Measurements from ENCODE around the gene ADGRF5.

The ADGRF5 gene

GRCh38 chr6:46949632-46950280 lies 28.0 kb upstream of the ADGRF5 start:
- TF ChIP-seq GATA2 (IDR thresholded peaks at IDR 0.05; ENCODE audit: low read depth, low read length) (no peak), GATA3 (IDR thresholded peaks at IDR 0.05; ENCODE audit: low read depth, low read length) (no peak)

- TF ChIP-seq GATA3 (IDR thresholded peaks at IDR 0.05; ENCODE audit: low read depth, low read length) (no peak), GATA2 (IDR thresholded peaks at IDR 0.05; ENCODE audit: low read depth, low read length) (no peak)
Observed at GRCh38 chr6:46948699-46949098, 27.0 kb upstream of the ADGRF5 start.

GRCh38 chr6:46947497-46947896 lies 25.8 kb upstream of the ADGRF5 start:
- TF ChIP-seq GATA2 (IDR thresholded peaks at IDR 0.05; ENCODE audit: low read depth, low read length) = no peak

- no peak for TF ChIP-seq GATA3 (IDR thresholded peaks at IDR 0.05; ENCODE audit: low read depth, low read length)
- no peak for TF ChIP-seq GATA2 (IDR thresholded peaks at IDR 0.05; ENCODE audit: low read depth, low read length)
Observed at GRCh38 chr6:46940433-46941226, 18.9 kb upstream of the ADGRF5 start.

- TF ChIP-seq GATA3 (IDR thresholded peaks at IDR 0.05; ENCODE audit: low read depth, low read length) (no peak), GATA2 (IDR thresholded peaks at IDR 0.05; ENCODE audit: low read depth, low read length) (no peak)
Observed at GRCh38 chr6:46937642-46938041, 15.9 kb upstream of the ADGRF5 start.

GRCh38 chr6:46935687-46936086 lies 13.9 kb upstream of the ADGRF5 start:
- TF ChIP-seq GATA2 (IDR thresholded peaks at IDR 0.05; ENCODE audit: low read depth, low read length) (no peak), GATA3 (IDR thresholded peaks at IDR 0.05; ENCODE audit: low read depth, low read length) (no peak)

- no peak for TF ChIP-seq GATA2 (IDR thresholded peaks at IDR 0.05; ENCODE audit: low read depth, low read length)
- TF ChIP-seq GATA3 (IDR thresholded peaks at IDR 0.05; ENCODE audit: low read depth, low read length) = no peak
Observed at GRCh38 chr6:46933751-46934150, 12.0 kb upstream of the ADGRF5 start.

- TF ChIP-seq GATA2 (IDR thresholded peaks at IDR 0.05; ENCODE audit: low read depth, low read length) (no peak), GATA3 (IDR thresholded peaks at IDR 0.05; ENCODE audit: low read depth, low read length) (no peak)
Observed at GRCh38 chr6:46932526-46933319, 11.0 kb upstream of the ADGRF5 start.

- no peak for TF ChIP-seq GATA2 (IDR thresholded peaks at IDR 0.05; ENCODE audit: low read depth, low read length)
- TF ChIP-seq GATA3 (IDR thresholded peaks at IDR 0.05; ENCODE audit: low read depth, low read length) = no peak
Observed at GRCh38 chr6:46931416-46931815, 9.7 kb upstream of the ADGRF5 start.

GRCh38 chr6:46930331-46930730 lies 8.6 kb upstream of the ADGRF5 start:
- TF ChIP-seq GATA3 (IDR thresholded peaks at IDR 0.05; ENCODE audit: low read depth, low read length) (no peak), GATA2 (IDR thresholded peaks at IDR 0.05; ENCODE audit: low read depth, low read length) (no peak)

GRCh38 chr6:46927066-46927465 lies 5.3 kb upstream of the ADGRF5 start:
- no peak for TF ChIP-seq GATA3 (IDR thresholded peaks at IDR 0.05; ENCODE audit: low read depth, low read length)
- TF ChIP-seq GATA2 (IDR thresholded peaks at IDR 0.05; ENCODE audit: low read depth, low read length) = no peak

GRCh38 chr6:46926481-46926880 lies 4.7 kb upstream of the ADGRF5 start:
- TF ChIP-seq GATA3 (IDR thresholded peaks at IDR 0.05; ENCODE audit: low read depth, low read length) (no peak), GATA2 (IDR thresholded peaks at IDR 0.05; ENCODE audit: low read depth, low read length) (no peak)

GRCh38 chr6:46925563-46926253 lies 4.0 kb upstream of the ADGRF5 start:
- TF ChIP-seq GATA2 (IDR thresholded peaks at IDR 0.05; ENCODE audit: low read depth, low read length) (no peak), GATA3 (IDR thresholded peaks at IDR 0.05; ENCODE audit: low read depth, low read length) (no peak)

- TF ChIP-seq GATA3 (IDR thresholded peaks at IDR 0.05; ENCODE audit: low read depth, low read length) (no peak), GATA2 (IDR thresholded peaks at IDR 0.05; ENCODE audit: low read depth, low read length) (no peak)
Observed at GRCh38 chr6:46923476-46923875, 1.7 kb upstream of the ADGRF5 start.

All from SH-SY5Y (cell line).